Thoracic aorta (tissue), 2 donors: ENCODE results near the gene ICAM2. TPM values are rescaled to one million over a fixed set of nuclear protein-coding genes. Genes with fewer than 3 reads are reported as not detected.

Source experiments
- ATAC-seq: fragments of 150-250 bp; one replicate; pipeline ENCODE4 v1.8.0; 2017; ENCODE audit warnings: low read depth; ENCODE audit not compliant: insufficient number of reproducible peaks, low FRiP score
- DNase-seq: peaks from one replicate; pipeline ENCODE4 v3.0.0-alpha.2; 2020; ENCODE audit warnings: low spot score
- H3K27ac ChIP-seq, 2 donors: fragments of 200-600 bp; sonication (generic); 1 replicate in 1 of 2; 2 replicates in 1 of 2; pipeline ENCODE4 v1.5.1; 2016; ENCODE audit warnings: mild to moderate bottlenecking in 2 of 2, moderate library complexity in 2 of 2
- H3K27me3 ChIP-seq: fragments of 200-600 bp; sonication (generic); replicated peaks from 2 replicates; pipeline ENCODE4 v1.6.0; 2016; ENCODE audit warnings: mild to moderate bottlenecking; ENCODE audit not compliant: insufficient read depth
- H3K36me3 ChIP-seq: fragments of 200-600 bp; sonication (generic); one replicate; pipeline ENCODE4 v1.5.1; 2016
- H3K4me1 ChIP-seq, 2 donors: fragments of 200-600 bp; sonication (generic); 1 replicate in 1 of 2; 2 replicates in 1 of 2; pipeline versions ENCODE4 v1.5.1 to v1.6.0; 2016; ENCODE audit warnings: low read depth in 2 of 2, mild to moderate bottlenecking in 1 of 2; ENCODE audit not compliant: control insufficient read depth in 1 of 2
- H3K4me3 ChIP-seq: fragments of 200-600 bp; sonication (generic); 2 replicates; pipeline ENCODE4 v1.5.1; 2016; ENCODE audit warnings: mild to moderate bottlenecking
- H3K9me3 ChIP-seq: fragments of 200-600 bp; sonication (generic); 2 replicates; pipeline ENCODE4 v1.5.1; 2016
- total RNA-seq, 2 donors: library from RNA; depleted of rRNA; stranded (reverse); fragments of >200 nt; gene quantifications; one replicate each; pipeline versions ENCODE4 v1.1.0 to v1.2.3, GENCODE V29; 2016
- TF ChIP-seq, protein P1 (sequence below): fragments of 200-600 bp; sonication (generic); IDR thresholded peaks from one replicate; pipeline ENCODE4 v1.5.1; 2019; ENCODE audit warnings: antibody characterized with exemption

The ICAM2 gene
- total RNA-seq, 2 donors from 2014 or later, result 41.6 to 46.6 TPM

DNA sequence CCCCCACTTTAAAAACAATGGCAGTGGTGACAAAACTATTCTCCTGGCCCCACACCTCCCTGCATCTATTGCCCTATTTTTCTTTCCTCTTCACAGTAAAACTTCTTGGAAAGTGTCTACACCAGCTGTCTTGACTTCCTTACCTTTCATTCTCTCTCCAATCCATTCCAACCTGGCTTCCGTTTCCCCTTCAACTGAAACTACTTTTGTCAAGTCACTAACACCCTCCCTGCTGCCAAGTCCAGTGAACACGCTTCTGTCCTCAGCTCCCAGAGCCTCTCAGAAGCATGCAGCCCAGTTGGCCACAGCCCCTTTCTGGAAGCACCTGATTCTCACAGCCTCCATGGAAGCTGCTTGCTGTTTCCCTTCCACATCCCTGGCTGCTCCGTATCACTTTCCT is 43.7 kb downstream of the ICAM2 start:
- H3K27ac ChIP-seq, result no peak overlapping the region
- no peaks in the 10 kb centered on the region for H3K36me3 ChIP-seq
- no peaks in the 10 kb centered on the region for H3K27me3 ChIP-seq
- DNase-seq (no peak), ATAC-seq (no peak)
- TF ChIP-seq, protein P1, sequence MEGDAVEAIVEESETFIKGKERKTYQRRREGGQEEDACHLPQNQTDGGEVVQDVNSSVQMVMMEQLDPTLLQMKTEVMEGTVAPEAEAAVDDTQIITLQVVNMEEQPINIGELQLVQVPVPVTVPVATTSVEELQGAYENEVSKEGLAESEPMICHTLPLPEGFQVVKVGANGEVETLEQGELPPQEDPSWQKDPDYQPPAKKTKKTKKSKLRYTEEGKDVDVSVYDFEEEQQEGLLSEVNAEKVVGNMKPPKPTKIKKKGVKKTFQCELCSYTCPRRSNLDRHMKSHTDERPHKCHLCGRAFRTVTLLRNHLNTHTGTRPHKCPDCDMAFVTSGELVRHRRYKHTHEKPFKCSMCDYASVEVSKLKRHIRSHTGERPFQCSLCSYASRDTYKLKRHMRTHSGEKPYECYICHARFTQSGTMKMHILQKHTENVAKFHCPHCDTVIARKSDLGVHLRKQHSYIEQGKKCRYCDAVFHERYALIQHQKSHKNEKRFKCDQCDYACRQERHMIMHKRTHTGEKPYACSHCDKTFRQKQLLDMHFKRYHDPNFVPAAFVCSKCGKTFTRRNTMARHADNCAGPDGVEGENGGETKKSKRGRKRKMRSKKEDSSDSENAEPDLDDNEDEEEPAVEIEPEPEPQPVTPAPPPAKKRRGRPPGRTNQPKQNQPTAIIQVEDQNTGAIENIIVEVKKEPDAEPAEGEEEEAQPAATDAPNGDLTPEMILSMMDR, result no peak
- H3K4me3 ChIP-seq, result no peak overlapping the region
- H3K9me3 ChIP-seq, result no peaks in the 10 kb centered on the region
- H3K4me1 ChIP-seq, result no peaks in the 10 kb centered on the region

DNA sequence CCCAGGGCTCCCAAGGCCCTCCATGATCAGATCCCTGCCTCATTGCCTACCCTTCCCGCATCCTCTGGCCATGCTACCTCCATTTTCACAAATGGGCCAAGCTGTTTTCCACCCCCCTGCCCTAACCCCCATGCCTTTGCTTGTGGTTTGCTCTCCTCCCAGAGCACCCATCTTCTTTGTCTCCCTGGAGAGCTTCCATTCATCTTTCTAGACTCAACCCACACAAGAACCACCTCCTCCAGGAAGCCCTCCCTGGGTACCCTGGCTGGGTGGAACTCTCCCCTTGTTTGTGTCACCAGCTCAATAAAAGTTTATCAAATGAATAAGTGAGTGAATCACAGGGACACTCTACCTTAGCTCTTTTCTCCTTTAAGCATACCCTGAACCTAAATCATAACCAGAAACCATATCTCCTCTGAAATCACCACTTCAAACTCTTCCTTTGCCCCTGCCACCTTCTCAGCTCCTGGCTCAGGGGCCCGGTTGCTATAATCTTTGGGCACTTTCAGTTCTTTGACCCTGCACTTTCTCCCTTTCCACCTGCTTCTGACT is 44.8 kb downstream of the ICAM2 start:
- TF ChIP-seq, protein P1, result no peak
- Histone ChIP-seq H3K27me3 (no peaks in the 10 kb centered on the region), H3K27ac (no peak overlapping the region), H3K4me1 (no peaks in the 10 kb centered on the region), H3K9me3 (no peaks in the 10 kb centered on the region), H3K4me3 (no peak overlapping the region), H3K36me3 (no peaks in the 10 kb centered on the region)
- no peak for DNase-seq
- no peak for ATAC-seq

DNA sequence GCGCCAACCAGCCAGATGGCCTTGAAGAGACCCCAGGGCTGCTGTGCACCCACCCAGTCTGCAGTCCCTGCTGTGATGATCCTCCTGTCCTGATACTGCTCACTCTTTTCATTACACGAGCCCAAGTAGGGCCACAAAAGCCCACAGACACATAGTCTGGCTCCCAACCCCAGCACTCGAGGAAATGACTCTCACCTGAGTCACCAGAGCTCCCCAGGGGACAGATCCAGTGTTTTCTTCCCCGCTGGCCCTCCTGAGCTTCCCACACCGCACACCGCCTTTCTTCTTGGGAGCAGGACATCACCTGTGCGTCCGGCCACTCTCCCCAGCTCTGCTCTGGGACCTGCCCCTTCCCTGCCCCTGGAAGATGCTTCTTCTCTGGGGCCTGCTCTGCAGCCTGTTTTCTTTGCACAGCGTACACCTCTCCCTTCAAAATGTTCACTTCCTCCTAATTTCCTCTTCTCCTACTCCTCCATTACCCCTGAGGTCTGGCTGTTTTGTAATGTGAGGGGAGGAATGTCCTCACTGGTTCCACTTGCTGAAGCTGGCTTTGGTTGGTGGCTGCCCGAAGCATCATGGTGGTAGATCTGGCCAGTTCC is 45.7 kb downstream of the ICAM2 start:
- H3K4me3 ChIP-seq, result no peak overlapping the region
- H3K9me3 ChIP-seq, result no peaks in the 10 kb centered on the region
- H3K36me3 ChIP-seq, result no peaks in the 10 kb centered on the region
- DNase-seq (no peak), ATAC-seq (no peak)
- no peaks in the 10 kb centered on the region for H3K4me1 ChIP-seq
- TF ChIP-seq, protein P1, result no peak
- no peaks in the 10 kb centered on the region for H3K27me3 ChIP-seq
- no peak overlapping the region for H3K27ac ChIP-seq

DNA sequence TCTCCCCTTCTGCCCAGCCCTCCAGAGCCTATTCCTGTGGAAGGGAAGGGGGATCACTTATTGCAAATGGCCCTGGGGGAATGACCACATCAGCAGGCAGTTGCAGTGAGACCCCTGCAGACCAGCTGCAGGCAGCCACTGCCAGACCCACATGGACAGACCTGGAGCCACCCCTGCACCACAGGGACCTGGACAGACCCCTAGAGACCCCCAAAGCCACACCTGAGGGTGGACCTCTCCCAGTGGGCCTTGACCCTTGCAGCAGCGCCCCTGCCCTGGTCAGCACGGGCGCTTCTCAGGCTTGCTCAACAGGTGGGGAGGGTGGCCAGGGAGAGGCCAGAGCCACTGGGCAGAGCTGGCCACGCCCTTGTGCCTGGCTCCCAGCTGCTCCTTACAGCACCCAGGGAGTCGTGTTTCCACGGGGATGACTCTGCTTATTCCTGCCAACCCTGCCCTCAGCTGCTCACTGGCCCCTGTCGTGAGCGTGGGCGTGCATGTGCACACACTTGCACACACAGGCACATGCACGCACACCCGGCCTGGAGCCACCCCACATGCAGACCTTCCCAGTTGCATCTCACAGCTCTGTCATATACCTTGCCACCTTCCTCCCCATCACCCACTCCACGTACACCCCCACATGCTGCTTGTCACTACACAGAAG is 46.4 kb downstream of the ICAM2 start:
- no peaks in the 10 kb centered on the region for H3K27me3 ChIP-seq
- ATAC-seq, result no peak
- no peaks in the 10 kb centered on the region for H3K36me3 ChIP-seq
- H3K27ac ChIP-seq, result no peak overlapping the region
- TF ChIP-seq, protein P1, result no peak
- no peaks in the 10 kb centered on the region for H3K4me1 ChIP-seq
- no peaks in the 10 kb centered on the region for H3K9me3 ChIP-seq
- DNase-seq, result no peak
- no peak overlapping the region for H3K4me3 ChIP-seq

DNA sequence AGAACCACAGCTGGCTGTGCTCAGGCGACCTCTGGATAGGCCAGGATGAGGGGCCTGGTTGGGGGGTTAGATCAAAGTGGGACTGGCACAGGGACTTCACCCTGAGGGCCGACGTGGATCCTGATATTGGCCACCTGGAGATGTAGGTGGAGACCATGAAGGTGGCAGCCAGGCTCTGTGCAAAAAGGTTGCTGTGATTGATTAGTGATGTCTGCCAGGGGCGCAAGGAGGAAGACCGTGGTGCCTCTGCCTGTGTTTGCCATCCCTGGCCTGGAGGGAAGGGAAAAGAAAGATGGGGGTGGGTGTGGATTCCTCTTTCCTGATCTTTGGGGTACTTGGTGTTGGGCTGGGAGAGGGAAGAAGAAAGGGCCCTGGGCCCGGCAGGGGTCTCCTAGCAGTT is 47.2 kb downstream of the ICAM2 start:
- TF ChIP-seq, protein P1, result no peak
- no peak overlapping the region for H3K4me3 ChIP-seq
- ATAC-seq, result no peak
- H3K27ac ChIP-seq, result no peak overlapping the region
- no peaks in the 10 kb centered on the region for H3K36me3 ChIP-seq
- no peaks in the 10 kb centered on the region for H3K27me3 ChIP-seq
- no peaks in the 10 kb centered on the region for H3K4me1 ChIP-seq
- H3K9me3 ChIP-seq, result no peaks in the 10 kb centered on the region
- no peak for DNase-seq
